GM19035 (cell line): ENCODE results near the gene PRKG1.

ENCODE experiments used
- ATAC-seq: cut with Tn5 transposase; IDR thresholded peaks from one replicate; pipeline ENCODE4 v1.9.1; 2021; ENCODE audit not compliant: unreplicated experiment

PRKG1 gene

DNA sequence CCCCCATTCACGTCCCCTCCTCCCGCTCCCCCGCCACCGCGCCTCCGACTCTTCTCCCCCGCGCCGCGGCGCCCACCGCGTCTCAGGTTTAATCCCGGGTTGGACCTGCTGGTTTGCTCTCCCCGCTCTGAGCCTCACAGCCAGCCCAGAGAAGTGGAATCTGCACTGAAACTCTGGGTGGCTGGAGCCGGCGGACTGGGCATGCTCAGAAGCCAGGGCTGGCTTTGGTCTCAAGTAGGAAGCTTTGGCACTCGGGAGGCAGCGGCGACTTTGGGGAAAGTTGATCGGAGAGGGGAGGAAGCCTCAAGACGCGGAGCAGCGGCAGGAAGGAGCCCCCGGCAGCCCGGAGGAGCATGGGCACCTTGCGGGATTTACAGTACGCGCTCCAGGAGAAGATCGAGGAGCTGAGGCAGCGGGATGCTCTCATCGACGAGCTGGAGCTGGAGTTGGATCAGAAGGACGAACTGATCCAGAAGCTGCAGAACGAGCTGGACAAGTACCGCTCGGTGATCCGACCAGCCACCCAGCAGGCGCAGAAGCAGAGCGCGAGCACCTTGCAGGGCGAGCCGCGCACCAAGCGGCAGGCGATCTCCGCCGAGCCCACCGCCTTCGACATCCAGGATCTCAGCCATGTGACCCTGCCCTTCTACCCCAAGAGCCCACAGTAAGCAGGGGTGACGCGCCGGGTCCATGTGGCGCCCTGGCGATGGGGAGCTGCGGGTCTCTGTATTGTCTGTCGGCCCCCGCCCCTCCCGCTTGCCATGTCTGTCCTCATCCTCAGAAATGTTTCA lies at the start of gene PRKG1:
PRKG1 (plus strand) TSS at position 250 of the 791 bp plus-strand sequence.
- ATAC-seq = no peak

DNA sequence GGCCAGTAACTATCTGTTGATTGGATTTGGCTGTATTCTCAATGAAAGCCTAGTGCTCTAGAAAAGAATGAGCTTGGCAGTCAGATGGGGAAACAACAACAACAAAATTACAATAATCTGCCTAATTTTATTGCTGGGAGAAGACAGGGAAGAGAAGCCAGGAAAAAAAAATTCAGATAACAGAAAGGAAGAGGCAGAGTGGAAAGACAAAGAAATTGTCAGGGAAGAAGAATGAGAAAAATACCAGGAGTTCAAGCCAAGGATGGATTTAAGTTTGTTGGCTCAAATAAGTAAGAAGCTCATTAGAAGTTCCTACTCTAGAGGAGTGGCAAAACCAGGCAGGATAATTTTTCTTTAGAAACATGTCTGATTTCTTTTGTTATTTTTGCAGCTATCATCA lies 45.9 kb upstream of the PRKG1 start:
- ATAC-seq = no peak

DNA sequence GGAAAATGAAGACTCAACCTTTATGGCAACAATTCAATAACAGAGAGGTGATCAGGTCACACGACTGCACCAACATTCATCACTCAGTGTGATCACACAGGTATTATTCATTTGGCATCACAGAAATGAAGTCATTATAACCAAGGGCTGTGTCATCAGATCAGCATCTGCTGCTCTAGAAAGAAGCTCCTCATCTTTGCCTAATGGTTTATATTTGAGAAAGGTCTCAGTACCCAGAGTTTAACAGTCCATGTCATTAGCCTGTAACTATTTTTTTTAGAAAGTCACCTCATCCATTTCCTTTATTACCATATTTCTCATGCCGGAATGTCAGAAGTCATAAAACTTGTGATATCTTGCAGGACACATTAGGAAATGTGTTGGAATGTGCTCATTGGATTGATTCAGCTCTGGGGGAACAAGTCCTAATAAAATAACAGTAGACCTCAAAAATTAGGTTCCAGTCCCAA lies 45.1 kb upstream of the PRKG1 start:
- no peak for ATAC-seq

DNA sequence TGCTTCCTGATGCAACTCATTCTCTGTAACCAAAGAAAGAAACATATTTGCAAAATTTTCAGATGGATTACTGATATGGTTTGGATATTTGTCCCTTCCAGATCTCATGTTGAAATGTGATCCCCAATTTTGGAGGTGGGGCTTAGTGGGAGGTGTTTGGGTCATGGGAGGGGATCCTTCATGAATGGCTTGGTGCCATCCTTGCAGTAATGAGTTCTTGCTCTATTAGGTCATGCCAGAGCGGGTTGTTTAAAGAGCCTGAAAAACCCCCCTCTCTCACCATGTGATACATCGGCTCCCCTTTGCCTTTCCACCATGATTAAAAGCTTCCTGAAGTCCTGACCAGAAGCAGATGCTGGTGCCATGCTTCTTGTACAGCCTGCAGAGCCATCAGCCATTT lies 43.8 kb upstream of the PRKG1 start:
- no peak for ATAC-seq

DNA sequence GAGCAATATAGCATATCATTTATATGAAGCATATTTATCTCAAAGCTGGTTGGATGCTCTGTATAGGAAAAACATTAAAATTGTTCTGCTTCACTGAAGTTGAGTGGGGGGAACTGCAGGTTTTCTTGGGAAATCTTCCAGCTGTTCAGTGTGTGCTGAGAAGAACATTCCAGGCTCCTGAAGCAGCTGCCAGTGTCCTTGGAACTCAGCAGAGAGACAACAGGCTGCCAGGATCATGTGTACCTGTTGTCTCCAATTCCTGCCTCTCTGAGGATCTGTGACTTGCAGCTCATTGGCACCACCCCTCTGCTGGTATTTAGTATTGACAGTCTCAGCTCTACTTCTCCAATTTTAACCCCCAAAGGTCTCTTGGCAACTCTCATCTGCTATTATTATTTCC lies 42.3 kb upstream of the PRKG1 start:
- ATAC-seq = no peak

DNA sequence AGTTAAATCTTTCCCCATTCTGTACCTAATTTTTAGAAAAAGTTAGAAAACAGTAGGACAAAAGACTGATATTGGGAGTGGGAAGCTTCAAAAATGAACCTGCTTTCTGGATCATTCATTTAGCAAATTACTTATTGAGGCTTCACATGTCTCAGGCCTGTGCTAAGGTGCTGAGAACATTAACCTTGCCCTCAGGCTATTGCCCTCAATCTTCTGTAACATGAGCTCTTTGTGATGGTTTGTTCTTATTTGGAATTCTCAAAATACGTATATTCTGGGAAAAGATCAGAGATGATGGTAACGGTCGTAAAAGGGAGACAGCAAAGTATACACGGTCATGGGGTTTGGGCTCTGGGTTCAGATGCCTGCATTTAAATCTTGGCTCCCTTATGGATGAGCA lies 39.5 kb upstream of the PRKG1 start:
- no peak for ATAC-seq

DNA sequence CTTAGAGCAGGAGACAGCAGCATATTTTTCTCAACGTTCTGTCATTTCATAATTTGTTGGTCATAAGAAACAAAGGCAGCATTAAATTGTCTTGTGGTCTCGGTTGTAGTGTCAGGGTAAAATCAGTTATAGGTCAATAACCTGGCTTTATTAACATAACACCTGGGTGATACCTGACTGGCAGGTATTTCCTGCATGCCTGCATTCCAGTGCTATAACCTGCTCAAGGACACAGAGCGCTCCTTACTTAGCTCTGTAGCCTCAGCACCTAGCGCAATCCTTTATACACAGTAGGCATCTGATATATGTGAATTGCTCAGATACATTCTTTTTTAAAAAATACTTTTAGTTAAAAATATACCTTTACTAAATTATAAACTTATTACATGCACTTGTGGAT lies 38.9 kb upstream of the PRKG1 start:
- ATAC-seq = no peak

DNA sequence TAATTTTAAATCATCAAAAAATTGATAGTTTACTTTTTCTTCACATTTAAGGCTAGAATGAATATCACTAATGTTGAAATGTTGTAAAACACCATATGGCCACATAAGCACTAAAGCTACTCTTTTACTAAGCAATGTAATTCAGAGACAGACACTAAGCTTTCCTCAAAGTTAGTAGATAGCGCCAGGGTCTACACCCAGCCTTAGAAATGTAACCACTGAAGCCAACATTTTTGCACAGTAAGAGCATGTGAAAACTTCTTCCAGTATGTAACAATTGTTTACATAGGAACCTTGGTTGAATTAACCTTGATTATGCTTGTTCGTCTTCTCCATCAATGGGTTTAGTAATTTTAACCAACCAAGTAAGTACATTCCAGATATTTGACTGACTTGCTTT lies 28.4 kb upstream of the PRKG1 start:
- no peak for ATAC-seq

DNA sequence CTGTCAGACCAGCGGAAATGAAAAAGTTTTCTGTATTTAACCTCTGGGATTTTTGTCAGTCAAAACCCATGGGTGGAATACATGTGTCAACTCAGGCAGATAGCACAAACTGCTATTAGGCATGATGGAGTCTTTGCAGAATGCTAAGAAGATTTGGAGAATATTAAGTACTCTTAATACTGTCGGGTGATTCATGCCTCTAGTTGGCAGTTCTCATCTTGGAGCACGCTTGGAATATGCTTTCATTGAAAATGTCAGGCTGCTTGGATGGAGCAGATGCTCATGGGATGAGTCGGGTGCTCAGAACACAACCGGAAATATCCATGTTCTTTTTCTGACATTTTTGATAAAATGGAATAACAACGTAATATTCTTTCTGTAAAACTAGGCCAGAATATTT lies 27.6 kb upstream of the PRKG1 start:
- no peak for ATAC-seq

DNA sequence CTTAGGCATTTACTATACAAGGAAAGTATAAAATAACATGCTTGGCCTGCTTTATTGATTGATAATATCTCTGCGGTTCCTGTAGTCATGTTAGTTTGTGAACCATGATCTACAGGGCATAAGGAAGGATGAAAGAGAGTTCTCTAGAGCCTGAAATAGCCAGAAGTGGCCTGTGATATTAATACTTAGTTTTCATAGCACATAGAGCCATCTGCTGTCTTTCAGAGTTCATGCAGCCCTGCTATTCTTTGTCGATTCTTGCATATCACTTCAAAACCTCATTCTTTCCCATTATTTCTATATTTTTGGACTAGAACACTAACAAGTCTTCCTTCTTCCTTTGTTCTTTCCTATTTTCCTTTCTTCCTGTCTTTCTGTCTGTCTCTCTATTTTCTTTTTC lies 26.4 kb upstream of the PRKG1 start:
- no peak for ATAC-seq

DNA sequence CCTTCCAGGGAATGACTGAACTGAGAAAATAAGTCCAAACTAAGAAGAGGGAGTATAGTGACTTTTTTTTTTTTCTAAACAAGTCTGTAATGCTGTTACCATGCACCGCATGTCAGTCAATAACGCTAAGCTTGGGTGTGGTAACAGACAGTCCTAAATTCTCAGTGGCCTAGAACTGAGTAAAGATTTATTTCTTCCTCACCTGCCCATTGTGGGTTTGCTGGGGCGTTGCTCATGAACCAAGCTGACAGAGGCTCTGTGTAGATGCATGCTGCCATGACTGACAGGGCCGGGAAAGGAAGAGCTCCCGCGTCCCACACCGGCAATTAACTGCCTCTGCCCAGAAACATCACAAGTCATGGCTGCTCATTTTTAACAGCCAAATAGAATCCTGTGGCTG lies 25.5 kb upstream of the PRKG1 start:
- ATAC-seq = no peak

DNA sequence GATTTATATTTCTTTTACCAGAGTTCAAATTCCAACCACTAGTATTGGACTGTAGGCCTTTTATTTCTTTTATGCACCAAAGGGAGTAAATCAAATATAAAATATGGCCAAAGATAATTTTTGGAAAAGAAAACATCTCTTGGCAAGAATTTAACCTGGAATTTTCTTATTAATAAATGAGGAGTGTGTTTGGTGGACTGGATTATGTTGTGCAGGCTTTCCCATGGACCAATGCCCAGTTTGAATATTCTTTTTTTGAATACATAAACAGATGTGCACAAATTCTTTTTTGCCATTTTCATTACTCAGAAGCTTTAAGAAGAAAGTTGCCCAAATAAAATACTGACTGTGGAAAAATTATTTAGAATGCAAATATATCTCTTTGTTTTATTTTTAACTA lies 22.1 kb upstream of the PRKG1 start:
- ATAC-seq = no peak

DNA sequence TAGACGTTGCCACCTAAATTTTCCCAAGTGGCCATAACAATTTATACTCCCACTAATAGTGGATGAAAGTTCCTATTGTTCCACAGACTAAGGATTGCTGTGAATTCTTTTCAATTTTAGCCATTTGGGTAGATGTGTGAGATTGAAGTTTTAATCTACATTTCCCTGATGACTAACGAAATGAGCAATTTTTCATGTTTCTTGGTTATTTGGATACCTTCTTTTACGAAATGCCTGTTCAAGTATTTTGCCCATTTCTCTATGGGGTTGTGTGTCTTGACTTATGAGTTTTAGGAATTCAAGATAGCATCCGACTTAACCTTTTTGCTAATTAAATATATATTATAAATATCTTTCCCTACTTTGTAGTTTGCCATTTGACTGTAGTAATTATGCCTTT lies 16.4 kb upstream of the PRKG1 start:
- no peak for ATAC-seq

DNA sequence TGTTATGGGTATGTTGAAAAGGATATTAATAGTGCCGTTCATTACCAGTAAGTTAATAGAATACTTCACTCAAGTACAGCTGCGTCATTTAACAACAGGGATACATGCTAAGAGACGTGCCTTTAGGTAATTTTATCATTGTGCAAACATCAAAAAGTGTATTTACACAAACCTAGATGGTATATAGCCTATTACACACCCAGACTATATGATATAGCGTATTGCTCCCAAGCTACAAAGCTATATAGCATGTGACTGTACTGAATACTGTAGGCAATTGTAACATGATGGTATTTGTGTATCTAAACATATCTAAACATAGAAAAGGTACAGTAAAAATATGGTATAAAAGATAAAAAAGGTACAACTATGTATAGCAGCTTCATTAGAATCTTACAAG lies 11.1 kb upstream of the PRKG1 start:
- no peak for ATAC-seq

DNA sequence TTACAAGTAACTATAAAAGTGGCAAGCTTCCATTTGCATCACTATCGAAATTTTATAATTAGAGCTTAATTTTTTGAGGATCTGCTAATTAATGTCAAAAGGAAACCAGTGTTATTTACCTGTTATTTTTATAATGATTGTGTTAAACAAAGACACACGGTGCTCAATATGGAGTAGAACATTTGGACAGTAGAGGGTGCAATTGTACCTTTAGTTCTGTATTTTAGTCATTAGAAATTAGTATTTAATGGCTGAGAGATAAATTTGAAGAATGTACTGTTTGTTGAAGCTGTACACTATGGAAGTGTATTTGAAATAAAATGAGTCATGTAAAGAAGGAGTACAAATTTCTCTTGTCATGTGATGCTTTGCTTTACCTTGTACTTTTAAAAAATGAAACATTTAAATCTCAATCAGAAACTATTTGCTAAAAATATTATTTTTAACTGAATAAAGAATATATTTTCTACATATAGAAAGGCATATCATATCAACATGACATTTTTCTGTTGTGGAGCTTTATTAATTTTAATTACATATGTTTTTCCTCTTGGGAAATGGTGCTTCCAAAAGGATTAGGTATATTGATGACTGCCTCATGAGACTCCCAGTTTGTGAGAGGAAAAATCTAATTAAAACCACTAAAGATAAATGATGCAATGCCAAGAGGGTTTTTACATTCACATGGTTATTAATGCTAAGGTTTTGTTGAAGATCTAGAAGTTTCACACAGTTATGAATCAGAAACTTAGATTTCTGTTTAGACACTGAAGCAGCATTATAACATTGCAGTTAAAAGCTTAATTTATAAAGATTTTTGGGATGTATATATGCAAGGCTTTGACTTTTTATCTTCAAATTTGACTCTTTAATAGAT lies 10.4 kb upstream of the PRKG1 start:
- no peak for ATAC-seq

DNA sequence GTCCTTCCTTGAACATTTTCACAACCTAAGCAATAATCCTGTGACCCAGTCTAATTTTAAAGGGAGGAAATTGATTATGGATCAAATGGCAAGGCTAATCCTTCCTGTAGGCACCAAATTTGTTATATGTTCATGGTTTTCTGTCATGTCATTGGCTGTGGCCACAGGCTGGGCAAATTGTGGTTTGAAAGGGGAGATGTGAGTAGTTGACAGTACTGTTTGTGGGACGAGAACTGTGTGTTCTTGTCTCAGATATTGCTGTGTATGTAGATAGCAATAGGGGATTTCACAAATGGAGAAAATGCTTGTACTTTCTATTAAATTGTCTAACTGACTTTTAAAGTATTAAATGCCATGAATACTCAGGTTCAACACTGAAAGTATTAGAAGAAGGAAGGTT lies 8.1 kb upstream of the PRKG1 start:
- ATAC-seq = no peak

DNA sequence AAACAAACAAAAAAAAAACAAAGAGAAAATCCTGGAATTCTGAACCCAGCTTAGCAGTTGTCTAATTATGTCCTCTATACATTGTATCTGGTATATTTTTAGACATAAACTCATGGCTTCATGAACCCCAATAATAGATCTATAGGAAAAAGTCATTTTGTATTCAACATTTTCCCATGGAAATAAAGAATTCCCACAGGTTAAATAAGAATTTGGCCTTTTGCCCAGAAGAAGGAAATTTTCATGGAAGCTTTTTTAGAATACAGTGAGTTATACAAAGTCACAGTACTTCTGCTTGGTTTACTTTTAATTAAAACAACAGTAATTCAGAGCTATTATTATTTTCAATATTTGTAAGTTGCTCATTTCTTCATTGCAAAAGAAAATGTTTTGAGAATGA lies 2.1 kb upstream of the PRKG1 start:
- ATAC-seq = no peak

DNA sequence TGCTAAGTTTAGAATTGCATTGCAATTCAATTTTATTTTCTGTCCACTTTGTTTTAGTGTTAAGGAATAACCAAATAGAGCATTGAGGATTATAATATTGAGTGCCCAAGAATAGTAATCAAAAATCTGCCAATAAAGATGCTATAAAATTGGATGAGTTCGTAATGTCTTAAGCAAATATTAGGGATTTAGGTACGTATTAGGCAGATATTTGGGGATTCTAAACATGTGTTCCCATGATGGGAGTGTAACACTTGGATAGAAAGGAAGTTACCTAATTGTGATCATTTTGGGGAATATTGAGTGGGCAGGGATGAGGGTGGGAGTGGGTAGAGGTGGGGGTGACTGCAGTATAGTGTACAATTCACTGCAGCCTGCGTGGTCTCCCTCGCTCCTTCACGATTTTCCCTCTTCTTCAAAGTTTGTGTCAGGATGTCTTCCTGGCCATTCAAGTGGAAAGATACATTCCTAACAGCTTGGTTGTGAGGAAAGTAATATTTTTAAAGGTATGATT lies 1.3 kb upstream of the PRKG1 start:
- ATAC-seq = no peak

DNA sequence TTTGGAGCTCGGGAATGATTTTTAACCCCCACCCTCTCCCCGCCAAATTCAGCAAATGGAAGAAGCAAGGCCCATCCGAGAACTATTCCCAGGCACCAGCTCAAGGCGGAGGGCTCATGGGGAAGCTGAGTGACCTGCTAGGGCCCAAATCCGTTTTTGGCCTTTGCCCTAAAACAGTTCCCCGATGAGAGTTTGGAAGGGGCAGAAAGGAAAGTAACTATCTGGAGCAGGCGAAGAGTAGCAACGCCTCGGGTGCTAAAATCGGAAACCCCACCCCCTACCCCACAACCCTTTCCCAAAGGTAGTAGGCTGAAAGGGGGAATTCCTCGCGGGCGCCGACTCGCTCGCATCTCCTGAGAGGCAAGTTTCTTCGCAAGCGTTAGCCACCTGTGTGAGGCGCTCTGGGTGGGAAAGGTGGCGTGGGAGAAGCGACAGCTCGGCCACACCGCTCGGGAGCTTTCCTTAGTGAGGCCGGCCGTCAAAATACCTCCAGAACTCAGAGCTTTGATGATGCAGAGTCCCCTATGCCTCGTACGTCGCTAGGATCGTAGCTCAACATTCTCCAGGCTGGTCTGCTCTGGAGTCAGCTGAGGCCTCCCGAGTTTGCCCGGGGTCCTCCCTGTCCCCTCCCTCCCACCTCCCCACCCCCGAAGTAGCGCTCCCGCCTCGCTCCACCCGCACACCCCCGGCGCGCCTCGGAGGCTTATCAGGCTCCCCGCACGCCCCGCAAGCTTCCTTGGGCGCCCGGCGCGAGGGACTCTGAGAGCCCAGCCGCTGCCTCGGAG lies 642 bp upstream of the PRKG1 start:
- ATAC-seq = no peak

DNA sequence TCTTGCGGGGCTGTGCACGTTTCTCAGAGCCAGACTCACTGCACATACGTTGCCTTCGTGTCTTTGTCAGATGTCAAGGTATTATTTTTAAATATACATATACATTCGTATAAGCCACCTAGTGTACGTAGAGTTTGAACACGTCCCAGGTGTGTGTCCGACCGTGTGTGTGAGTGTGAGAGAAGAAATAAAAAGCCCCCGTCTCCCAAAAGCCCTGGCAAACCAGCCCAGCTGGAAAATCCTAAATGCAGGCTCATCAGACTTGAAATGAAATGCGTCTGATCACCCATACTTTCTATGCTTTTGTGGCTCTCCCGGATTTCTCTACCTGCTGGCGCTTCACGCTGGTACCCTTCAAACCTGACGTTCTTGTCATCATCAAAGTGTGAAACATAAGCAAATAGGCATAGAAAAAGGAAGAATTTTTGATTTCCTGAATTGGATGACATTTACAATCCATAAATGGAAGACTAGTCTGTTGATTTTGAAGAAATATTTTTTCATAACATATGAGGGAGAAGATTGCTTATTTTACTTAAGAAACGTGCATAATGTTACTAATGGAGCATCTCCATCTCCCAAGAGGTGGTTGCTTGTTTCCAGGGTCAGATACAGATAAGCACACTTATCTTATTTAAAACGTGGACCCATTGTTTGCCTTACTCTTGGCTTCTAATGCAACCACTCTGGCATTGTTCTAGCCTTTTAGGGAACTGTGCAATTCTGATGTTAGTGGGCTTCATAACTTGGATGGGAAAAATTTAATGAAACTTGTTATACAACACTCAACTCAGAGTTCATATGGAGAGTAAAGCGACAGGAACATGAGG lies 971 bp downstream of the PRKG1 start:
- no peak for ATAC-seq
